H1 (cell line): ENCODE measurements around the gene AQP12A. TPM values are rescaled to one million over a fixed set of nuclear protein-coding genes. Genes with fewer than 3 reads are reported as not detected.

Experiments used
- CTCF ChIA-PET: fragments of 300-600 bp; sonication (Branson Sonifier 250); formaldehyde crosslinking; loops from one replicate; lab custom pipeline; 2021; ENCODE audit not compliant: partially characterized antibody; lab: Charles Lee
- POLR2A ChIA-PET: fragments of 300-600 bp; sonication (Branson Sonifier 250); formaldehyde crosslinking; loops from one replicate; lab custom pipeline; 2021; ENCODE audit warnings: inconsistent platforms; ENCODE audit not compliant: partially characterized antibody; lab: Charles Lee
- DNase-seq, 2 experiments: peaks; one replicate each; pipeline versions ENCODE4 v3.0.0 to v3.0.0-alpha.2; 2010 to 2022; ENCODE audit warnings: low spot score in 2 of 2, low read depth in 1 of 2, mixed read lengths in 1 of 2
- FAIRE-seq: peaks from 2 replicates; lab custom pipeline; 2011; peaks lifted over from hg19 to GRCh38; lab: Jason Lieb, UNC
- H2AFZ ChIP-seq: 2 replicates; pipeline ENCODE4 v1.8.1; 2012; ENCODE audit warnings: low read length, inconsistent platforms
- H2AK5ac ChIP-seq: 2 replicates; pipeline ENCODE4 v1.6.1; 2013; ENCODE audit warnings: low read depth, low read length
- H2BK120ac ChIP-seq: replicated peaks from 2 replicates; pipeline ENCODE3; 2013; ENCODE audit warnings: low read depth, low read length, inconsistent platforms
- H2BK12ac ChIP-seq: 2 replicates; pipeline ENCODE4 v1.6.1; 2013; ENCODE audit warnings: low read depth, low read length
- H2BK15ac ChIP-seq: 2 replicates; pipeline ENCODE4 v1.6.1; 2013; ENCODE audit warnings: low read length
- H2BK20ac ChIP-seq: 2 replicates; pipeline ENCODE4 v1.6.1; 2013; ENCODE audit warnings: low read length
- H2BK5ac ChIP-seq: 2 replicates; pipeline ENCODE4 v1.6.1; 2013; ENCODE audit warnings: low read depth, low read length
- H3K14ac ChIP-seq: 2 replicates; pipeline ENCODE4 v1.6.1; 2013; ENCODE audit warnings: inconsistent platforms; ENCODE audit not compliant: insufficient read length
- H3K18ac ChIP-seq: 2 replicates; pipeline ENCODE4 v1.6.1; 2013; ENCODE audit warnings: low read length; ENCODE audit errors: extremely low read depth
- H3K23ac ChIP-seq: 2 replicates; pipeline ENCODE4 v1.6.1; 2013; ENCODE audit warnings: inconsistent platforms; ENCODE audit not compliant: insufficient read length
- H3K23me2 ChIP-seq: 2 replicates; pipeline ENCODE4 v1.6.1; 2013; ENCODE audit warnings: low read depth, low read length
- H3K27ac ChIP-seq: 2 replicates; pipeline ENCODE4 v1.6.1; 2011; ENCODE audit warnings: low read depth, low read length, inconsistent platforms
- H3K27me3 ChIP-seq, 4 experiments: replicated peaks in 1 of 4; 1 replicate in 1 of 4; 2 replicates in 3 of 4; pipeline versions ENCODE4 v1.6.1 to v1.8.1; 2011 to 2013; ENCODE audit warnings: low read length in 3 of 4, mild to moderate bottlenecking in 3 of 4, inconsistent platforms in 2 of 4, mixed read lengths in 2 of 4, moderate library complexity in 1 of 4; ENCODE audit not compliant: control insufficient read depth in 3 of 4, insufficient read depth in 3 of 4; ENCODE audit errors: extremely low read depth in 1 of 4
- H3K36me3 ChIP-seq, 4 experiments: 2 replicates each; pipeline versions ENCODE4 v1.6.1 to v1.8.1; 2011 to 2013; ENCODE audit warnings: mild to moderate bottlenecking in 4 of 4, low read length in 3 of 4, moderate library complexity in 2 of 4, control low read depth in 1 of 4, inconsistent platforms in 1 of 4; ENCODE audit not compliant: insufficient read depth in 4 of 4, control insufficient read depth in 2 of 4
- H3K4ac ChIP-seq: replicated peaks from 2 replicates; pipeline ENCODE3; 2013; ENCODE audit warnings: low read length, low read depth, mixed read lengths, inconsistent platforms; ENCODE audit not compliant: insufficient read length
- H3K4me1 ChIP-seq, 4 experiments: replicated peaks in 1 of 4; 1 replicate in 1 of 4; 2 replicates in 3 of 4; pipeline versions ENCODE4 v1.6.1 to v1.8.1; 2011 to 2013; ENCODE audit warnings: low read length in 3 of 4, inconsistent platforms in 2 of 4, mixed read lengths in 1 of 4; ENCODE audit not compliant: insufficient read depth in 4 of 4, control insufficient read depth in 3 of 4
- H3K4me2 ChIP-seq, 2 experiments: 2 replicates each; pipeline versions ENCODE4 v1.6.1 to v1.8.1; 2011 to 2013; ENCODE audit warnings: low read depth in 2 of 2, low read length in 2 of 2, control low read depth in 1 of 2, inconsistent platforms in 1 of 2, mild to moderate bottlenecking in 1 of 2; ENCODE audit not compliant: insufficient read depth in 1 of 2
- H3K4me3 ChIP-seq, 4 experiments: fragments of 200-600, 300-600 bp in 1 of 4; sonication (generic), shearing (Covaris generic), sonication (Bioruptor Twin) in 1 of 4; 2 replicates each; pipeline versions ENCODE4 v1.5.1 to v1.8.1; 2011 to 2016; ENCODE audit warnings: low read length in 4 of 4, low read depth in 3 of 4, control low read depth in 2 of 4, inconsistent platforms in 2 of 4, mild to moderate bottlenecking in 2 of 4, mixed read lengths in 1 of 4, moderate library complexity in 1 of 4; ENCODE audit not compliant: insufficient read depth in 2 of 4; ENCODE audit errors: extremely low read depth in 1 of 4
- H3K56ac ChIP-seq: replicated peaks from 2 replicates; pipeline ENCODE3; 2013; ENCODE audit warnings: low read depth, mild to moderate bottlenecking, mixed read lengths, low read length, inconsistent platforms; ENCODE audit not compliant: insufficient read length
- H3K79me1 ChIP-seq: 2 replicates; pipeline ENCODE4 v1.6.1; 2013; ENCODE audit warnings: low read depth, low read length, control low read depth
- H3K79me2 ChIP-seq, 2 experiments: 2 replicates each; pipeline versions ENCODE4 v1.6.1 to v1.8.1; 2012 to 2013; ENCODE audit warnings: low read length in 2 of 2, mild to moderate bottlenecking in 2 of 2, inconsistent platforms in 1 of 2; ENCODE audit not compliant: insufficient read depth in 2 of 2, control insufficient read depth in 1 of 2
- H3K9ac ChIP-seq, 4 experiments: replicated peaks in 1 of 4; 1 replicate in 1 of 4; 2 replicates in 3 of 4; pipeline versions ENCODE4 v1.6.1 to v1.8.1; 2011 to 2013; ENCODE audit warnings: low read depth in 3 of 4, low read length in 3 of 4, control low read depth in 2 of 4, mild to moderate bottlenecking in 2 of 4, moderate library complexity in 2 of 4, inconsistent platforms in 1 of 4; ENCODE audit errors: extremely low read depth in 1 of 4
- H3K9me3 ChIP-seq, 2 experiments: 2 replicates each; pipeline versions ENCODE4 v1.6.1 to v1.8.1; 2012 to 2013; ENCODE audit warnings: mild to moderate bottlenecking in 2 of 2, moderate library complexity in 2 of 2, control low read depth in 1 of 2, inconsistent platforms in 1 of 2, low read depth in 1 of 2, low read length in 1 of 2, mixed read lengths in 1 of 2; ENCODE audit not compliant: insufficient read depth in 2 of 2
- H4K20me1 ChIP-seq, 2 experiments: replicated peaks in 1 of 2; 2 replicates each; pipeline versions ENCODE3 to v1.8.1; 2011 to 2013; ENCODE audit warnings: inconsistent platforms in 2 of 2, low read length in 2 of 2, mild to moderate bottlenecking in 1 of 2; ENCODE audit not compliant: insufficient read depth in 2 of 2, control insufficient read depth in 1 of 2
- H4K5ac ChIP-seq: 2 replicates; pipeline ENCODE4 v1.6.1; 2013; ENCODE audit warnings: low read length, low read depth, mixed read lengths, inconsistent platforms; ENCODE audit not compliant: insufficient read length
- H4K8ac ChIP-seq: 2 replicates; pipeline ENCODE4 v1.8.0; 2013; ENCODE audit warnings: mild to moderate bottlenecking, moderate library complexity, low read length, inconsistent platforms; ENCODE audit not compliant: insufficient read depth; ENCODE audit errors: extremely low read depth
- H4K91ac ChIP-seq: replicated peaks from 2 replicates; pipeline ENCODE3; 2013; ENCODE audit warnings: low read length, mixed read lengths, inconsistent platforms; ENCODE audit not compliant: insufficient read length
- BRCA1 ChIP-seq: IDR thresholded peaks from 2 replicates; pipeline ENCODE4 v1.6.1; 2012; ENCODE audit warnings: low read depth, low read length, improper control_type of control experiment
- HDAC2 ChIP-seq, 2 experiments: fragments of 300-600 bp in 1 of 2; sonication (generic) in 1 of 2; IDR thresholded peaks; 2 replicates each; pipeline ENCODE4 v1.6.1; 2011 to 2012; ENCODE audit warnings: low read depth in 2 of 2, low read length in 2 of 2, mild to moderate bottlenecking in 2 of 2, moderate library complexity in 2 of 2, borderline replicate concordance in 1 of 2, inconsistent platforms in 1 of 2
- KDM5A ChIP-seq: fragments of 200-600 bp; IDR thresholded peaks from 2 replicates; pipeline ENCODE4 v1.7.1; 2012; ENCODE audit warnings: mild to moderate bottlenecking, low read length, inconsistent platforms, mixed read lengths
- MAFK ChIP-seq: IDR thresholded peaks from 2 replicates; pipeline ENCODE4 v1.6.1; 2012; ENCODE audit warnings: low read depth, mild to moderate bottlenecking, improper control_type of control experiment, low read length
- RFX5 ChIP-seq: IDR thresholded peaks from 2 replicates; pipeline ENCODE4 v1.6.1; 2011; ENCODE audit warnings: low read depth, low read length, improper control_type of control experiment, borderline replicate concordance
- WGBS, 2 experiments: shearing (Covaris generic) in 1 of 2; methylation state at CpG; one replicate each; pipeline versions ENCODE4 v1.1.6 to v1.1.7; 2013 to 2015; ENCODE audit warnings: low lambda C conversion rate in 2 of 2, mixed read lengths in 2 of 2, inconsistent platforms in 1 of 2, low coverage in 1 of 2, missing lambda C conversion rate in 1 of 2; ENCODE audit not compliant: insufficient replicate concordance in 2 of 2, insufficient coverage in 1 of 2, insufficient read length in 1 of 2; ENCODE audit errors: extremely low coverage in 1 of 2, missing lambda C conversion rate in 1 of 2; 5-methylcytosine and 5-hydroxymethylcytosine counted together
- polyA plus RNA-seq, 7 experiments: library from polyadenylated mRNA; depleted of rRNA in 3 of 7; stranded (reverse) in 5 of 7; unstranded in 2 of 7; fragments of >200 nt in 5 of 7; fragments of 200-250 nt in 2 of 7; gene quantifications; 1 replicate in 5 of 7; 2 replicates in 1 of 7; 4 replicates in 1 of 7; pipeline versions ENCODE4 v1.2.1 to v1.2.3, GENCODE V29; 2011 to 2013; ENCODE audit warnings: missing spikeins in 2 of 7, mixed read lengths in 2 of 7
- total RNA-seq: library from RNA; stranded (reverse); fragmentation: NEBNext Ultra II Directional; extraction: Animal tissue kit (Norgen Biotek cat#: 25700); gene quantifications from 2 replicates; pipeline ENCODE4 v1.2.1, GENCODE V29; 2021

Gene AQP12A
- total and polyA plus RNA-seq, 2 of the 8 experiments (the other 6 are each of a cell fraction or from before 2014, with no cell fraction given) = not detected

DNA sequence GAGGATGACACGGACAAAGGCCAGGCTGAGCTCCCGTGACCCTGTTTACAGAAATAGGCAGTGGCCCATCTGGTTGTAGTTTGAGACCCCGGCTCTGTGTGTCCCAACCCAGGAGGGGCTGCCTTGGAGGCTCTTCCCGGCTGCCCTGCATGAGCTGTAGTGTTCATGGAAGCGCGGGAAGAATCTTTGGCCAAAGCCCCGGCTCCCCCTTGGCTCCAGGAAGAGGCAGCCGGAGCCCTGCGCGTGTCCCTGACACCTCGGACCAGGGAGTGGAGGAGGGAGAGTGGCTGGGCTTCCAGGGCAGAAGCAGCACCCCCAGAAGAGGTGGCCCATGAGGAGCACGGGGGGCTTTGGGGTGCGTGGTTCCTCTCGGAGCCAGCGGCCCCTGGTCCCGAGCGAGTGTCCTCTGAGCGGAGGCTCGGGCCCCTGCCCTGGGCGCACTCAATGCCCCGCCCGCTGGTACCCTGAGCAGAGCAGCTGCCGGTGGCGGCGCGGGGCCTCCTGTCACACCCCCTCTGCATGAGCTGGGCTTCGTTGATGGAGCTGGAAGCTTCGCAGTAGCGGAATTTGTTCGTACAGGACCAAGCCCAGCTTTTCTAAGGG lies 44.7 kb upstream of the AQP12A start:
- H2BK120ac ChIP-seq = no peak overlapping the region
- H4K91ac ChIP-seq = no peak overlapping the region
- no peaks in the 10 kb centered on the region for H3K79me2 ChIP-seq
- H2BK12ac ChIP-seq = no peak overlapping the region
- H3K27ac ChIP-seq = no peak overlapping the region
- no peak overlapping the region for H2BK15ac ChIP-seq
- FAIRE-seq = no peak
- peaks cover 0 to 4% (median 2%) of the 10 kb centered on the region in 4 experiments; a peak in 3 of 7 replicates for H3K27me3 ChIP-seq
- no peak overlapping the region for H2AFZ ChIP-seq
- no peak overlapping the region for H2BK5ac ChIP-seq
- no peaks in the 10 kb centered on the region for H4K20me1 ChIP-seq
- H3K4me3 ChIP-seq = no peak overlapping the region
- no peak overlapping the region for H3K56ac ChIP-seq
- H3K23ac ChIP-seq = no peak overlapping the region
- H4K5ac ChIP-seq = no peak overlapping the region
- POLR2A ChIA-PET = no interaction called here
- no peak overlapping the region for H3K18ac ChIP-seq
- no peak overlapping the region for H3K14ac ChIP-seq
- CTCF ChIA-PET = interaction anchor here (1.5 to 2.0 kb wide), 3 partner anchors 10 to 43 kb away, joined by 3 to 6 read pairs (median 4); no protein-coding TSS in a partner anchor
- H2AK5ac ChIP-seq = no peak overlapping the region
- H3K36me3 ChIP-seq = no peaks in the 10 kb centered on the region
- H3K4ac ChIP-seq = no peak overlapping the region
- H4K8ac ChIP-seq = no peak overlapping the region
- DNase-seq = peak in 1 of 2 experiments; percentile 46
- H2BK20ac ChIP-seq = no peak overlapping the region
- no peak for TF ChIP-seq HDAC2 (IDR thresholded peaks at IDR 0.05; ENCODE audit: borderline replicate concordance in 1 of 2, low read depth in 2 of 2, low read length in 2 of 2)
- TF ChIP-seq MAFK = no peak
- TF ChIP-seq RFX5 = no peak
- no peak for TF ChIP-seq BRCA1
- TF ChIP-seq KDM5A = no peak
- TF ChIP-seq, all 59 proteins: peak for 0
- H3K9ac ChIP-seq = no peak overlapping the region
- no peaks in the 10 kb centered on the region for H3K79me1 ChIP-seq
- H3K9me3 ChIP-seq = no peaks in the 10 kb centered on the region
- WGBS, 2 experiments = 85% methylated on average over 29 of the region's 30 CpGs; no CpG with 5 or more reads in 1 of the 2 experiments
- H3K23me2 ChIP-seq = no peaks in the 10 kb centered on the region
- H3K4me2 ChIP-seq = no peak overlapping the region
- peaks cover 0 to 10% (median 6%) of the 10 kb centered on the region in 4 experiments; a peak in 5 of 7 replicates for H3K4me1 ChIP-seq
